SHP77 treated with DMSO at 0.1 percent for 48 hours (cell line): ENCODE data around the gene SARDH.

ENCODE experiments used
- DNase-seq: peaks from one replicate; lab custom pipeline; 2025; lab: John Stamatoyannopoulos, UW

The SARDH gene

DNA sequence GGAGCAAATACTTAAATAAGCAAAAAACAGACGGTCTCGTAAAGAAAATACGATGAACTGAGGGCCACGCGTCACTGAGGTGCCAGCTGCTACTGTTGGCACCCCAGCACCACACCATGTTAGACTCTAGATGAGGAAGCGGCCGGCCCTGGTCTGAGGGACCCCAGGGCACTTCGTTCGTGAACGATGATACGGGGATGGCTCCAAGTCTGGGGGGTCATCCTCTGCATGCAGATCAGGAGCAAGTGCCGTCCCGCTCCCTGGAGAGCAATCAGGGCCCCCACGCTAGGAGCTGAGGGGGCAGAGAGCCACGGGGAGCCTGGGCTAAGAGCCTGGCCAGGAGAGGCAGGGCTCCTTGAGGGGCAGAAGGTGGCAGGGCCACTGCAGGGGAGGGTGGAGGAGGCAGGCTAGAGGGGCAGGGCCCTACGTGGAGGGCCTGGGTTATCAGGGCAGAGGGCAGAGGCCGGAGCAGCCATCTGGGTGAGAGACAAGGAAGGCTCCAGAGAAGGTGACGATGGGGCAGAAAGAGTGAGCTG lies 24.1 kb downstream of the SARDH start:
- DNase-seq, result no peak

- no peak for DNase-seq
Observed at GRCh38 chr9:133713150-133713959, 24.8 kb downstream of the SARDH start.

DNA sequence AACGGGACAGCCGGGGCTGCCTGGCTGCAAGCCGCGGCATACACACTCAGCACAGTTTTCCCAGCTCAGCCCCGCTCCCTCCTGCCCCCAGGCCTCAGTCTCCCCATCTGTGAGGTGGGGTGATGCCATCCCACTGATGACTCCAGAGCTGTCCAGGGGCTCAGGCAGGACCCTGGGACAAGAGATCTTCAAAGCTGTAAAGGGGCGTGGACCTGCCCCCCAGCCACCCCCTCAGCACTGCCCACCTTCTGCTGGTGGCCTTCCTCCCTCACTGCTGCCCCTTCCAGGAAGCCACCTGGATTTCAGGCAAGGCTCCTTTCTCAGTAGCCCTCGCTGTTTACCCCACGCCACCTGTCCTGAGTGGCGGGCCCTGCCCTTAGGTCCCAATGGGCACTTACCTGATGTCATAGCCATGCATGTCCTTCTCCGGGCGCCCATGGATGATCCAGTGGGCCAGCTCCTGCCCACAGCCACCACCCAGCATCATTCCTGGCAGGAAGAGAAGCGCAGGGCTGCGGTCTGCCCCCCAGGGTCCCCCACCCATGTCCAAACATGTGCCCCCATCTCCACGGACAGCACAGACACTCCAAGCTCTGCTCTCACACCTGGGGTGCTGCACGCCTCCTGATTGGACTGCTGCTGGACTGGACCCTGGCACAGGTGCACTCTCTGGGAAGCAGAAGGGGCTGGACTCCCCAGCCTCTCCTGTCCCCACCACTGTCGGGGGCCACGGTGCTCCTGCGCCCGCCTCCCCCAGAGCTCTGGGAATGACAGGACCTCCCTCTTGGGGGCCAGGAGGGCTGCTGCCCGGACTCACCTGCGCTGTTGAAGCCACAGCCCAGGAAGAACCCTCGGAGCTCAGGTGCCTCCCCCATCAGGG lies 25.7 kb downstream of the SARDH start:
- DNase-seq, result no peak

DNA sequence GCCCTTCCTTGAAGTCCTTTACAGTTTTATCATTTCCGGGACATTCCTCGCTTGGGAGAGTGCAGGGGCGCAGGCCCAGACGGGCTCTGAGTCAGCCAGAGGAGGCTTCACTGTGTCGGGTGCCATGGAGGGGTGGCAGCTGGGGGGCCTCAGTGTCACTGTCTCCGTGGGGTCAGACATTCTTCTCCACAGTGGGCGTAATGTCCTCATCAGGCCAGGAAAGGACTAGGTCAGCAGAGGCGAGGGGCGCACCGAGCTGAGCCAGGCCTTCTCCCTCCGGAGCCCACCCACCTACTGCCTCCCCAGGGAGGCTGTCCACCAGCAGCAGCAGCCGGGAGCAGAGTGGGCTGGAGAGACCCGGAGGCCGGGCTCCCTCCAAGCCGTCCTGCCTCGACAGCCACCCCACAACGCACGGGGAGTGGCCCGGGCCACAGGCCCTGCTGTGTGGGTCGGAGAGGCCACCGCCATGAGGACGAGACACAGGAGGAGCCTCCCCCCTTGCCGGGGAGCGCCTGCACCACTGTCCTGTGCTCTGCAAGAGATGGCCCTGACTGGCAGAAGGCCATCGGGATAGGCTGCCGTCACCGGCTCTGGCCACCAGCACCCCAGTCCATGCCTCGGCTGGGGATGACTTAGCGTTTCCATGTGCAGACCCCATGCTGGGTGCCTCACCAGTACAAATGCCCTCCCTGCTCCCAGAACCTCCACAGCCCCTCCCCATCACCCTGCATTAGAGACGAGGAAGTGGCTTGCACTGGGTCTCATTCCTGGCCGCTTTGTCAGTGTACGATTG lies 26.5 kb downstream of the SARDH start:
- no peak for DNase-seq

GRCh38 chr9:133710661-133711427 lies 27.3 kb downstream of the SARDH start:
- DNase-seq, result no peak

GRCh38 chr9:133709691-133710571 lies 28.2 kb downstream of the SARDH start:
- no peak for DNase-seq

DNA sequence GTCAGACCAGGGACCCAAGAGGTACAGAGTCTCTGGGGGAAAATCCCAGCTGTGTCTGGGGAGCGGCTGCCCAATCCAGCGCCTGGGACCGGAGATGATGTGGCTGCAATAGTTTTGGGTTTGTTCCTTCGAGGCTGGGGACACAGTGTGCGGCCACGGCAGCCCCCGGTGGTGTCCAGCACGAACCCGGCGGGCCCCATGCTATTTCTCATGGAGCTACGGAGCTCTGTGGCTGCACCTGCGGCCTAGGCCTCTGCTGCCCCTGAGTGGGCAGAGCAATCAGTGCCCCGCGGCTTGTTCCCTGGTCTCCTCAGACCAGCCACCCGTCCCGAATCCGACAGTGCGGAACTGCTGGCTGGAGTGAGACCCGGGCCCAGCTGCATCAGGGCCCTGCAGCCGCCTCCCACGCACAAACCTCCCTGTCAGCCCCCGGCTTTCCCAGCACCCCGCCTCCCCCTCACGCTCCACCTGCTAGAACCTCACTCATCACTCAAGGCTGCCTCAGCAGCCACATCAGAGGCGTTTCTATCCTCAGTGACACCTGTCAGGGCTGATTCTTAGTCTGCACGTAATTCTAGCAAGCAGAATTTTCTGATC lies 29.0 kb downstream of the SARDH start:
- no peak for DNase-seq

DNA sequence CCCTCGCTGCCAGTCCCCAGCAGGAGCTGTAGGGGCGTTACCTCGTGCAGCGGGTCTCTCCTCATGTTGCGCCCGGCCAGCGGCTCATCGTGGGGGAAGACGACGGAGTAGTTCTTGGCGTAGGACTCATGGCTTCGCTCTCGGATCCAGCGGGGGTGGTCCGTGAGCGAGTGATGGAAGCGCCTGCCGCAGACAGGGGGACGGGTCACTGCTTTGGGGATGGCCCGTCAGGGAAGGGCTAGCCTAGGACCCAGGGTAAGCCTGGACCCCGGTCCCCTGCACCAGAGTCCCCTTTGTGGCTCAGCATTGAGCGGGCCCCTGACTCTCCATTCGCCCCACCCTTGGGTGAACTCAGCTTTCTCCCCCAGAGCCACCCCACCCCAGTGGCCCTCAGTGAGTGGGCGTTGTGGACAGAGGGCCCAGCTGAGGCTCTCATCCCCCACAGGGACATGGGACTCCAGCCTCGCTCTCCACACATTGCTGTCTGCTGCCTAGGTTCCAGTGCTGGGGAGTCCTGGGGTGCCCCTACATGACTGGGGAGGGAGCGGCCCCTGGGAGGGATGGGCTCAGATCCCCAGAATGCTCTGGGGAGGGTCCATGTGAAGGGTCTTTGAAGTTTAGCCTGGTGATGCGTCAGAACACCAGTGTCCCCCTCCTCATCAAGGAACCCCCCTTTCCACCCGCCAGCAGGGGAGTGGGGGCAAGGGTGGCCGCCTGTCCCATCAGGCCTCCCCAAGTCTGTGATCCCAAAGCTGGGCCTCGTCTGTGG lies 29.7 kb downstream of the SARDH start:
- no peak for DNase-seq

DNA sequence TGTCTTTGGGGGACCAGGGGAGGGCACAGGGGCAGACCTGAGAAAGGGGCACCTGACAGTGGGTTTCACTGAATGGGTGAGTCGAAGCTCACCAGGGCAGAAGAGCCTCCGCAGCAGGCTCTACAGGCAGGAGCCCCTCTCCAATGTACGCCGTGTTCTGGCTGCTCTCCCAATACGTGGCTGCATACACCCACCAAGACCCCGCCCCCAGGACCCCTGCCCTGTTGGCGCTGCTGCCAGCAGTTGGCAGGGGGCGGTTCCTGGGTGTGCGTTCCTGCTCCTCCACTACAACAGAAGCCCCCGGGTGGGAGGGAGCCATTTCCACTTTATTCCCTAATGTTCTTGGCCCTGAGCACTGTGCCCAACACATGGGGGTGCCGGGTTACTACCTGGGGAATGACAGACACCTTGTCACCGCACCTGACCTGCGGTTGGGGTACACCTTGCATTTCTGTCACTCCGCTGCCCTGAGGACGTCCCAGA lies 30.3 kb downstream of the SARDH start:
- no peak for DNase-seq

GRCh38 chr9:133707065-133707762 lies 30.9 kb downstream of the SARDH start:
- DNase-seq, result no peak

- DNase-seq, result no peak
Observed at GRCh38 chr9:133706307-133707050, 31.7 kb downstream of the SARDH start.

DNA sequence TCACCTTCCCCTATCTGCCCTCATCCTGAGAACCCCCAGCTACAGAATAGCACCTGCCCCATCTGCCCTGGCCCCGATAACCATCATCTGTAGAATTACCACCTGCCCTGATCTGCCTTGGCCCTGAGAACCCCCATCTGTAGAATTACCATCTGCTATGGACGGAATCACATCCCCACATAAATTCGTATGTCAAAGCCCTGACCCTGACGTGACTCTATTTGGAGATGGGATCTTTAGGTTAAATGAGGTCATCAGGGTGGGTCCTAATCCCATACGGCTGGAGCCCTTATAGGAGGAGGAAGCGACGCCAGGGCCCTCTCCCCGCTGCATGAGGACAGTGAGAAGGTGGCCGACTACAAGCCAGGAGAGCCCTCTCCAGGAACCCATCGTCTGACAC lies 32.6 kb downstream of the SARDH start:
- DNase-seq, result no peak

DNA sequence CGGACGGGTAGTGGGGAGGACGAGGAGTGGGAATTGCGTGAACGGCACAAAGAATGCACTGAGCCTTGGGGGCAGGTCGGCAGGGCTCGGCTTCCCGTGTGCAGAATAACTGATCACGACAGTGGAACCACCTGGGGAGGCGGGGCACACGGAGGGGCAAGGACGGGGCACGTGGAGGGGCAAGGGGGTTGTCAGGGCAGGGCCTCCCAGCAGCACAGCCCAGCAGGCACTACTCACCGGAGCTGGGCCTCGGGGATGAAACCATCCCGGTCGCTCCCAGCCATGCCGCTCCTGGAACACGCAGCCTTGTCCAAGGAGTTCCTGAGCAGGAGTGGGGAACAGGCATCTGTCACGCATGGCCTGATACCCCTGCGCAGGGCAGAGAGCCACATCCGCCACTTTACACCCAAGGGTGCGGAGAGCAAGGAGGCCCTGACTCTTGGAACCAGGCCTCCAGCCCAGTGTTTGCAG lies 33.4 kb downstream of the SARDH start:
- DNase-seq, result no peak

GRCh38 chr9:133703591-133704399 lies 34.4 kb downstream of the SARDH start:
- no peak for DNase-seq

DNA sequence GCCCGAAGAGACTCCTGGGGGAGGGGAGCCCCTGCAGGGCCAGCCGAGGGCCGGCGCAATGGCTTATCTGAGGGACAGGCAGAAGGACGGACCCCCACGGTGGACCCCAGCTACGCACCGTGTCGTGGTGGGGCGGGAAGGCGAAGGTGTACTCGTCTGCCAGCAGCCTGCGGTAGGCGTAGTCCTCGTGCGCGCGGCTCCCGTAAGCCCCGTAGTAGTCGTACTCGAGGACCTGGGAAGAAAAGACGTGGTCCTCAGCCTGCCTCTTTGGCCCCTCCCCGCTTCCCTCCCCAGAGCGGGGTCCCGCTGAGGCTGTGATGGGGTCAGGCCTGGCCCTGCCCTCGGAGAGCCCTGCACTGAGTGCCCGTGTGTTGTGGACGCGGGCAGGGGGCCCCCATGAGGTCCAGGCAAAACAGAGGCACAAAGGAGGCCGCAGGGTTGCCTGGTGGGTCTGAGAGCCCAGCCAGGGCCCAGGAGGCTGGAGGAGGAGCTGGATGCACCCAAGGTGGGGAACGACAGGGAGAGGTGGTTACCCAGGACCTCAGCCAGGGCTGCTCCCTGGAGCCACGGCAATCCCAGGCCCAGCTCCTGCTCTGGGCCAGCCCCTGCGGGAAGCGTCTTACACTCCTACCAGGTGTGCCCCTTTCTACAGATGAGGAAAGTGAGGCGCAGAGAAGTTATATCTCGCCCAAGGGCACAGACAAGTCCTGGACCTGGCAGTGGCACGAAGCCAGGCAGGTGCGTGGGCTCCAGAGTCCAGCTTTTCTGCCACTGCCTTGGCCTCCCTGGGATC lies 35.2 kb downstream of the SARDH start:
- DNase-seq, result no peak
